Body of pancreas (tissue), 4 donors: ENCODE results near the gene TMEM243. TPM values are rescaled to one million over a fixed set of nuclear protein-coding genes. Genes with fewer than 3 reads are reported as not detected.
"Not testable (repeated sequence)": the region's sequence is repeated elsewhere in the genome, so short reads cannot be mapped to it uniquely, and the experiment has no call there.

Source experiments
- ATAC-seq: fragments of 150-250 bp; one replicate; pipeline ENCODE4 v1.9.1; 2016
- DNase-seq, 4 donors: peaks; one replicate each; pipeline ENCODE4 v3.0.0-alpha.2; 2019
- H3K27ac ChIP-seq, 4 donors: fragments of 200-600 bp; sonication (generic); 1 replicate in 3 of 4; 2 replicates in 1 of 4; pipeline versions ENCODE4 v1.5.1 to v1.6.1; 2016 to 2019; ENCODE audit warnings: mild to moderate bottlenecking in 1 of 4, mixed read lengths in 1 of 4, moderate library complexity in 1 of 4
- H3K27me3 ChIP-seq, 2 donors: fragments of 200-600 bp; sonication (generic); one replicate each; pipeline ENCODE4 v1.6.0; 2016; ENCODE audit warnings: mild to moderate bottlenecking in 1 of 2
- H3K36me3 ChIP-seq, 2 donors: fragments of 200-600 bp; sonication (generic); replicated peaks in 1 of 2; 2 replicates each; pipeline ENCODE4 v1.5.1; 2016; ENCODE audit warnings: low read depth in 2 of 2; ENCODE audit not compliant: insufficient read depth in 1 of 2
- H3K4me1 ChIP-seq: fragments of 200-600 bp; sonication (generic); one replicate; pipeline ENCODE4 v1.6.0; 2016
- H3K4me3 ChIP-seq, 2 donors: fragments of 200-600 bp; sonication (generic); 1 replicate in 1 of 2; 2 replicates in 1 of 2; pipeline ENCODE4 v1.5.1; 2016 to 2019
- H3K9me3 ChIP-seq, 3 donors: fragments of 200-600 bp; sonication (generic); 1 replicate in 2 of 3; 2 replicates in 1 of 3; pipeline ENCODE4 v1.5.1; 2016
- CTCF ChIP-seq, 7 experiments: fragments of 450-650 bp in 4 of 7; fragments of 200-600 bp in 3 of 7; sonication (generic) in 3 of 7; IDR thresholded peaks; one replicate each; pipeline ENCODE4 v1.5.1; 2016 to 2019; ENCODE audit warnings: antibody characterized with exemption in 7 of 7
- POLR2A ChIP-seq, 3 donors: fragments of 450-650 bp; IDR thresholded peaks; one replicate each; pipeline ENCODE4 v1.6.1; 2016; ENCODE audit warnings: antibody characterized with exemption in 3 of 3, mild to moderate bottlenecking in 2 of 3
- WGBS, 2 donors: methylation state at CpG; one replicate each; pipeline ENCODE4 v1.1.5; 2017; 5-methylcytosine and 5-hydroxymethylcytosine counted together
- intact Hi-C: fragments of 100-400 bp; cut with DNase I; formaldehyde crosslinking; loops from one replicate; pipeline ENCODE4 v1.15.1; 2023
- total RNA-seq, 2 donors: library from RNA; depleted of rRNA; stranded (reverse); fragments of >200 nt; gene quantifications; one replicate each; pipeline ENCODE4 v1.1.0, GENCODE V29; 2016

Gene TMEM243
- total RNA-seq, 2 donors from 2014 or later = 36.6 to 43.8 TPM

GRCh38 chr7:87213252-87213651, 6.3 kb downstream of the TMEM243 start:
- Histone ChIP-seq H3K4me1 (peaks cover 30% of the 10 kb centered on the region), H3K27me3 (no peaks in the 10 kb centered on the region), H3K27ac (no peak overlapping the region), H3K36me3 (no peaks in the 10 kb centered on the region), H3K4me3 (no peak overlapping the region), H3K9me3 (no peaks in the 10 kb centered on the region)
- 63 to 77% methylated on average over 1 of the region's 1 CpG for WGBS, 2 donors
- no peak for ATAC-seq
- no peak for TF ChIP-seq CTCF (IDR thresholded peaks at IDR 0.05)
- no peak for TF ChIP-seq POLR2A (IDR thresholded peaks at IDR 0.05)
- no peak for DNase-seq
- intact Hi-C loops = loop anchor here (10.0 kb wide), 1 partner anchor 48 kb away; no protein-coding TSS in a partner anchor

GRCh38 chr7:87212498-87212897, 7.0 kb downstream of the TMEM243 start:
- DNase-seq (no peak), ATAC-seq (no peak)
- H3K27ac ChIP-seq = no peak overlapping the region
- H3K27me3 ChIP-seq = no peaks in the 10 kb centered on the region
- H3K4me3 ChIP-seq = no peak overlapping the region
- H3K4me1 ChIP-seq = peaks cover 22% of the 10 kb centered on the region
- H3K36me3 ChIP-seq = no peaks in the 10 kb centered on the region
- TF ChIP-seq POLR2A (IDR thresholded peaks at IDR 0.05) = no peak
- no peak for TF ChIP-seq CTCF (IDR thresholded peaks at IDR 0.05)
- WGBS, 2 donors = 67 to 73% methylated on average over 1 of the region's 1 CpG
- H3K9me3 ChIP-seq = no peaks in the 10 kb centered on the region
- intact Hi-C loops = loop anchor here (10.0 kb wide), 1 partner anchor 48 kb away; no protein-coding TSS in a partner anchor

GRCh38 chr7:87210506-87210905, 9.0 kb downstream of the TMEM243 start:
- Histone ChIP-seq H3K4me1 (peaks cover 9% of the 10 kb centered on the region), H3K9me3 (peaks cover 0 to 1% (median 0%) of the 10 kb centered on the region in 3 donors), H3K27ac (no peak overlapping the region), H3K4me3 (no peak overlapping the region), H3K36me3 (no peaks in the 10 kb centered on the region), H3K27me3 (no peaks in the 10 kb centered on the region)
- TF ChIP-seq POLR2A (IDR thresholded peaks at IDR 0.05) (no peak), CTCF (IDR thresholded peaks at IDR 0.05) (no peak)
- WGBS, 2 donors = 86 to 95% methylated on average over 3 of the region's 3 CpGs
- ATAC-seq = no peak
- DNase-seq = no peak
- intact Hi-C loops = loop anchor here (10.0 kb wide), 1 partner anchor 46 kb away; no protein-coding TSS in a partner anchor

GRCh38 chr7:87209295-87209924, 10.1 kb downstream of the TMEM243 start:
- WGBS, 2 donors = 87 to 89% methylated on average over 14 to 17 of the region's 18 CpGs
- peaks cover 0 to 12% (median 0%) of the 10 kb centered on the region in 3 donors for H3K9me3 ChIP-seq
- H3K36me3 ChIP-seq = no peaks in the 10 kb centered on the region
- TF ChIP-seq CTCF (IDR thresholded peaks at IDR 0.05) (no peak), POLR2A (IDR thresholded peaks at IDR 0.05) (no peak)
- peaks cover 9% of the 10 kb centered on the region for H3K4me1 ChIP-seq
- no peak overlapping the region for H3K27ac ChIP-seq
- H3K27me3 ChIP-seq = no peaks in the 10 kb centered on the region
- intact Hi-C loops = no loop called here
- H3K4me3 ChIP-seq = no peak overlapping the region
- no peak for ATAC-seq
- no peak for DNase-seq

- H3K4me3 ChIP-seq = no peak overlapping the region
- TF ChIP-seq CTCF (IDR thresholded peaks at IDR 0.05) (no peak), POLR2A (IDR thresholded peaks at IDR 0.05) (no peak)
- peaks cover 6% of the 10 kb centered on the region for H3K4me1 ChIP-seq
- DNase-seq (no peak), ATAC-seq (no peak)
- H3K9me3 ChIP-seq = peaks cover 0 to 15% (median 0%) of the 10 kb centered on the region in 3 donors
- intact Hi-C loops = no loop called here
- H3K36me3 ChIP-seq = no peaks in the 10 kb centered on the region
- H3K27me3 ChIP-seq = no peaks in the 10 kb centered on the region
- WGBS, 2 donors = 93 to 100% methylated on average over 1 of the region's 1 CpG
- no peak overlapping the region for H3K27ac ChIP-seq
Measured at GRCh38 chr7:87206361-87206760, 13.2 kb downstream of the TMEM243 start.

- ATAC-seq, DNase-seq, H3K4me3 ChIP-seq, H3K36me3 ChIP-seq, H3K4me1 ChIP-seq, H3K27me3 ChIP-seq, H3K27ac ChIP-seq, intact Hi-C loops: not testable (repeated sequence)
- peaks cover 0 to 15% (median 0%) of the 10 kb centered on the region in 3 donors for H3K9me3 ChIP-seq
- 94 to 98% methylated on average over 3 of the region's 3 CpGs for WGBS, 2 donors
Measured at GRCh38 chr7:87205701-87206100, 13.8 kb downstream of the TMEM243 start.
